ENCODE measurements around the gene MYO3B.
"Not testable (repeated sequence)": the region's sequence is repeated elsewhere in the genome, so short reads cannot be mapped to it uniquely, and the experiment has no call there.

MYO3B gene

DNA sequence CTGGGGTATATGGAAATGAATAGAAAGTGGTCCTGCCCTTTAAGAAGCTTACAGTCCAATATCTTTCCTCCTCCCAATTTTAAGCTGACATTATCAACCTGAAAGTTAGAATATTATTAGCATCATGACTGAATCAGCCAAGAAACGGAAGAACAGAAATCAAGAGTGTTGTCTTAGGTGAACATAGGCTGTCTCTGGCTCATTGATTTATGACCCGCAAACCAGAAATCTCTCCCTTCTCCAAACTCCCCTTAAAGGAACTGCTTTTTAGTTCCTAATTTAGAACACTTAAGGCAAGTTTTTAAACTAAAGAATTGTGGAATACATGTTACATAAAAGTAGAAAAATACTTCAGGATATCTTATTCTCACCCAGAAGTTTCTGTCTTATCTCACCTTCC, 62.7 kb downstream of the MYO3B start:
- DNase-seq = no peak

DNA sequence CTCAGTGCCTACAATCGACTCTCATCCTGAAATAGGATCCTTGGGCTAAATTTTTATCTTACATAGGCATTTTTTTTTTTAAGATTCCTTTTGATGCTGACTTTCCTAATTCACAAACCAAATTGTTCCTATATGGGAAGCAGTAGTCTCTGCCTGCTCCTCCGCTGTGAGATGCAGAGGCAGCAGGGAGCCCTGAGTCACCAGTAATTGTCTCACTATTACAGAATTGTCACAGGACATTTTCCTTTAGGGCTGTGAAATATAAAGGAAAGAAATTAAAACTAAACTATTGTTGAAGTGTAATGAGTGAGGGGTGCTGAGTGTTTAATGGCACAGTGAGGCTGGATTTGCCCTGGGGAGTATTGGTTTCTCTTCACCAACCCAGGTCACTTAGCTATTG, 63.8 kb downstream of the MYO3B start:
- DNase-seq = no peak

DNA sequence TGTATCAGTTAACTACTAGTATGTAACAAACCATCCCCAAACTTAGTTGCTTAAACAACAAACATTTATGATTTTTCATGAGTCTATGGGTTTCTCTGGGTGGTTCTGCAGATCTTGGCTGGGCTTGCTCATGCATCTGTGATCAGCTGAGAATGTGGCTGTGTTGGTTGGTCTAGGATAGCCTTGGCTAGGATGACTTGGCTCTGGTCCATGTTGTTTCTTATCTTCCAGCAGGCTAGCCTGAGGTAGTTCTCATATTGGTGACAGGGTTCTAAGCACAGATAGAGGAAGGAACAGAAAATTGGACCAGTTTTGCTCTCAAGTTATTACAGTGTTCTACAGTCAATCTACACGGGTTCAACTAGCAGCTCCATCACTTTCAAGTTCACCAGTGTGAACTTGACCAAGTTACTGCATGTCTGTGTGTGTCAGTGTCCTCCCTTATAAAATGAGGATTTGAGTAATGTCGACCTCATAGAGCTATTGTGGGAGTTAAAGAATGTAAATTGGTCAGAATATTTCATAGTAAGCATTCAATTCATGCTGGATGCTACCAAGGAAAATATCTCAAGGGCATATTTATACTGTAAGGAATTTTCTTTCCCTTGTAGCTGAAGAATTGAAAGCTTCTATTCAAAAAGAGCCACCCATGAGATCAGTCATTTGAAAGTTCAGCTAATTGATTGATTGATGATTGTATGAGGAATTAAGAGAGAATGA, 65.3 kb downstream of the MYO3B start:
- no peak for DNase-seq

- DNase-seq = no peak
These were observed 66.0 kb downstream of the MYO3B start for GRCh38 chr2:170243898-170244297.

DNA sequence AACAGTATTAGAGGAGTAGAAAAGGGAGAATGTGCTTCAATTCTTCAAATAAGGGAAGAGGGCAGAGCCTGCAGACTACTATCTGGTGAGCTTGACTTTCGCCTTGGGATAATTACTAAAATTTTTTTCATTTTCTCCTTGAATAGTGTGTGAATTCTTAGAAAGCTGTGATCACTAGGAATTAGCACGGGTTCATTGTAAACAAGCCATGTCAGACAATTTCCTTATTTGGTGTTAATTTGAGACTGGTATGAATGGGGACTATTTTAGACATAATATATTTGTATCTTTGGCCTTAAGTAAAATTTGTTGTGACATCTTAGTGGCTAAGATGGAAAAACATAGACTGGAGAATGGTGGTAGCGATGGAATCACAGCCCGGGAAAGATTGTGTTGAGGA, 66.6 kb downstream of the MYO3B start:
- no peak for DNase-seq

DNA sequence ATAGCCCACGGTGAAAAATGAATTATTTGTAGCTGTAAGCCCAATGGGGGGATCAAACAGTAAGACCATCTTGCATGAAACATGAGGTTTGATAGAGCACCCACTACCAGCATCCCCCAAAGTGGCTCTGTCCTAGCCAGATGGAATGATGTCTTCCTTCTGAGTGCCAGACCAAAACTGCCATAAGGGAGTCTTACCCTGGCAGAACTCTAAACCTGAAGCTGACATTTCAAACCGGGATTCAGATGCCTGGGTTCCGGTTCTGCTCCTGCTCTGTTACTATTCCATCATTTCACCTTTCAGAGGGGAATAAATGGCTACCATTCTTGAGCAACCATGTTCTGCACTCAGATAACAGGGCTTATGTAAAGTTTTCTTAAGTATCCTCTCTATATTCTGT, 67.4 kb downstream of the MYO3B start:
- no peak for DNase-seq

DNA sequence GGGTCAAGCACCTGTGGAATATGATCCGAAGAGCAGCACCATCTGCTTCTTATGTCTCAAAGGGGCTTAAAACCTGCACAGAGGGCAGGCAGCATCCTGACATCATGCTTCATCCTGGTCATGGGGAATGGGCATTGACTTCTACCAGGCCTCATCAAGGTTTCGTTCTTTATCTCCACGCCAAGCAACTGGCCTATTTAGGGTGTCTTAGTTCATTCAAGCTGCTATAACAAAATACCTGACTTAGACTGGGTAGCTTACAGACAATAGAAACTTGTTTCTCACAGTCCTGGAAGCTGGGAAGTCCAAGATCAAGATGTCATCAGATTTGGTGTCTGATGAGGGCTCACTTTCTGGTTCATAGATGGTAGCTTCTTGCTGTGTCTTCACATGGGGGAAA, 69.4 kb downstream of the MYO3B start:
- no peak for DNase-seq

GRCh38 chr2:170247882-170248393, 70.0 kb downstream of the MYO3B start:
- DNase-seq = no peak

GRCh38 chr2:170248574-170249393, 70.8 kb downstream of the MYO3B start:
- DNase-seq = no peak

GRCh38 chr2:170249761-170250160, 71.8 kb downstream of the MYO3B start:
- no peak for DNase-seq

DNA sequence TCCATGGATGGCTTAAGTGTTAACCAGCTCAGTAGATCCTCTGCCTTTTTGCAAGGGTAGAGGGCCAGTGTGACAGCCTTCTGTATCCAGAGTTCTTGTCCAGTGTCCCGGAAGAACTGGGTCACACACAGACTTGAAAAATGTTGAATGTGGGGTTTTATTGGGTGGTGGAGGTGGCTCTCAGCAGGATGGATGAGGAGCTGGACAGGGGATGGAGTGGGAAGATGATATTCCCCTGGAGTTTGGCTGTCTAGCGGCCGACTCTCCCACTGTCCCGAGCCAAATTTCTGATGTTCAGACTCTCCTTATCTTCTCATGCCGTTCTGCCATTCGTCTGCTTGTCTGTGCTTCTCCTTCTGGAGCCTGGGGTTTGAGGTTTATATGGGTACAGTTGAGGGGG, 72.6 kb downstream of the MYO3B start:
- DNase-seq = no peak

DNA sequence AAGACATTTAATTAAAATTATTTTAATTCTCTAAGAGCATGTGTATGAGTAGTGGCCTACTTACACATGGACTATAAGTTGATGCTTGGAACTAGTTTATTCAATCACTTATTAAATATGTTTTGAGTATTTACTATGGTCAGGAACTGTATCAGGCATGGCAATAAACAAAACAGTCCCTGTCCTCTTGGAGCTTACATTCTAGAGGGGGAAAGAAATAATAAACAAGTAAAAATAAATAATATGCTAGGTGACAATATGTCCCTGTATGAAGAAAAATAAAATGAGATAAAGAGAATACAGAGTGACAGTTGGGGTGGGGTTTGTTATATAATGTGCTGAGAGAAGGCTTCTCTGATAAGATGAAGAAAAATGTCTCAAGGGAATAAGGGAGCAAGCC, 74.5 kb downstream of the MYO3B start:
- DNase-seq = no peak

GRCh38 chr2:170253721-170254230, 75.8 kb downstream of the MYO3B start:
- DNase-seq = no peak

GRCh38 chr2:170254293-170254732, 76.4 kb downstream of the MYO3B start:
- no peak for DNase-seq

DNA sequence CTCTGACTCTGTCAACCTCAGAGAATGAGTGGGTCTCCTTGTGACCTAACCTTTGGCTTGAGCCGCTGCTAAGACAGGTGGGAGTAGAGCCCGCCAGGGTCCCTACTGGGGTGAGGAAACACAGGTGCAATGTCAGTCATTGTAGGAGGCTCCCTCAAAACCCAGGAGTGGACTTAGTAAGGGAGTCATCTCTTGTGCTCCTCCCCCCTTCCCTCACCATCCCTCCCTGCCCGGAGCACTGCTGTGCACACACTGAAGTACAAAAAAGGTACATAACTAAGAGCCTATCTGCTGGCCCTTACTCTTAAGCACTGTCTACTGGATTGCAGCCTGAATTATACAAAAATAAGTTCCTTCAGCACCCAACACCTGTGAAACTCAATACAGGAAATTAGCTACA, 77.2 kb downstream of the MYO3B start:
- no peak for DNase-seq

GRCh38 chr2:170255971-170256370, 78.0 kb downstream of the MYO3B start:
- DNase-seq = no peak

- no peak for DNase-seq
These were observed 80.4 kb downstream of the MYO3B start for GRCh38 chr2:170258382-170258781.

DNA sequence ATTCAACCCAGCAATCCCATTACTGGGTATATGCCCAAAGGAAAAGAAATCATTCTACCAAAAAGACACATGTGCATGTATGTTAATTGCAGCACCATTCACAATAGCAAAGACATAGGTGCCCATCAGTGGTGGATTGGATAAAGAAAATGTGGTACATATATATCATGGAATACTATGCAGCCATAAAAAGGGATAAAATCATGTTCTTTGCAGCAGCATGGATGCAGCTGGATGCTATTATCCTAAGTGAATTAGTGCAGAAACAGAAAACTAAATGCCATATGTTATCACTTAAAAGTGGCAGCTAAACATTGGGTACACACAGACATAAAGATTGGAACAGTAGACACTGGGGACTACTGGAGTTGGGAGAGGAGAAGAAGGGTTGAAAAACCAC, 82.2 kb downstream of the MYO3B start:
- no peak for DNase-seq

- no peak for DNase-seq
These were observed 83.6 kb downstream of the MYO3B start for GRCh38 chr2:170261566-170261965.

DNA sequence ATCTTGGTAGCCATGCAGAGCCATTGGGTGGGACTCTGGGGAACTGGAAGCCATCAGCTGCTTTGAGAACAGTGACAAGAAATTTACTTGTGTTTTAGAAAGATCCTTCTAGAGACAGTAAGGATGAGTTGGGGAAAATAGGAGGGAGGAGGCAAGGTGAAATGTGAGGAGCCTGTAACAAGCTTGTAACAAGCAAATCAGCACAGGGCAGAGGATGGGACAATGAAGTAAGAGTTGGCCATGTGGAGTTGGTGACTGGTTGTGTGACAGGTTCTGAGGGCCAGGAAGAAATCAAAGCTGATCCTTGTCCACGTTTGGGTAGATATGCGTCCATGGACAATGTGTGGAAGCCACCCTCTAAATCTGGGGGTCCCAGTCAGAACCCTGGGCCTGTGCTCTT, 84.4 kb downstream of the MYO3B start:
- no peak for DNase-seq

- DNase-seq = no peak
These were observed 84.9 kb downstream of the MYO3B start for GRCh38 chr2:170262806-170263205.

- not testable (repeated sequence) for DNase-seq
These were observed 86.0 kb downstream of the MYO3B start for GRCh38 chr2:170263728-170264521.

DNA sequence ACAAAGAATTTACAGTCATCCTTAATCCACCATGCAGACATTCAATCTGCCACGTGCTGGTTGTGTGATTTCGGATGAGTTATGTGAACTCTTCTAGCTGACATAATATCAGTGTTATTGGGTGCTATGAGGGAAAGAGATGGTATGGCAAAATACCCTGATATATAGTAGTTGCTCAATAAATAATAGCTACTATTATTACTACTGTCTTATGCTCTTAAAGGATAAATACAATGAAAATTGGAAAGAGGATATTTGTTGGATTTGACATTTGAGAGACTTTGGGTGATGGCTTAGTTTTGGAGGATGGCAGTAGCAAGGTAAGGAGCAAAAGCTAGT, 86.5 kb downstream of the MYO3B start:
- DNase-seq = no peak

Data from CD4-positive, alpha-beta T cell treated with Interleukin-15 for 1 hour (primary cell).